ENCODE data around the gene CECR2.

- TF ChIP-seq POLR2A (IDR thresholded peaks at IDR 0.05): no peak
- no peak for TF ChIP-seq CTCF (IDR thresholded peaks at IDR 0.05 in 4 of 5, conservative IDR thresholded peaks at IDR 0.05 in 1 of 5)
These were observed 212.4 kb downstream of the CECR2 start for GRCh38 chr22:17581631-17582030.

Data from gastrocnemius medialis (tissue), 4 donors.